ENCODE measurements around the gene WNT7B. TPM values are rescaled to one million over a fixed set of nuclear protein-coding genes. Genes with fewer than 3 reads are reported as not detected.

Gene WNT7B
- total RNA-seq, 1 donor from 2014 or later, result not detected

- no peaks in the 10 kb centered on the region for H3K9me3 Mint-ChIP-seq
- DNase-seq (ENCODE audit: low spot score), result no peak
- no peaks in the 10 kb centered on the region for H3K4me1 Mint-ChIP-seq (ENCODE audit: low read depth)
- intact Hi-C loops (cut with micrococcal nuclease), result no loop called here
- H3K4me3 Mint-ChIP-seq (ENCODE audit: low read depth), result no peak overlapping the region
- no peak overlapping the region for H3K27ac Mint-ChIP-seq
- H3K36me3 Mint-ChIP-seq (ENCODE audit: low read depth), result no peaks in the 10 kb centered on the region
- peaks cover 33% of the 10 kb centered on the region for H3K27me3 Mint-ChIP-seq (ENCODE audit: low read depth)
These were observed 105.2 kb downstream of the WNT7B start for GRCh38 chr22:45871721-45872120.

Other genes with a start within 250 kb of the WNT7B start
- 14.0 and 14.5 TPM in 2 replicates for gene PPARA, start 173.4 kb upstream of the WNT7B start, total RNA-seq